Fibroblast of lung (primary cell): ENCODE results near the gene LUZP2.

ENCODE experiments used
- EZH2 ChIP-seq: IDR thresholded peaks from 2 replicates; pipeline ENCODE4 v1.5.1; 2012; ENCODE audit warnings: low read length, control low read depth, mild to moderate bottlenecking; ENCODE audit errors: missing control alignments
- TF ChIP-seq, protein P1 (sequence below), 2 donors: IDR thresholded peaks in 1 of 2; conservative IDR thresholded peaks in 1 of 2; 1 replicate in 1 of 2; 2 replicates in 1 of 2; pipeline ENCODE4 v1.5.1; 2011 to 2012; ENCODE audit warnings: low read length in 2 of 2, control low read depth in 1 of 2, inconsistent platforms in 1 of 2, low read depth in 1 of 2, mild to moderate bottlenecking in 1 of 2

GRCh38 chr11:25057861-25058260 lies 561.0 kb downstream of the LUZP2 start:
- TF ChIP-seq, protein P1, sequence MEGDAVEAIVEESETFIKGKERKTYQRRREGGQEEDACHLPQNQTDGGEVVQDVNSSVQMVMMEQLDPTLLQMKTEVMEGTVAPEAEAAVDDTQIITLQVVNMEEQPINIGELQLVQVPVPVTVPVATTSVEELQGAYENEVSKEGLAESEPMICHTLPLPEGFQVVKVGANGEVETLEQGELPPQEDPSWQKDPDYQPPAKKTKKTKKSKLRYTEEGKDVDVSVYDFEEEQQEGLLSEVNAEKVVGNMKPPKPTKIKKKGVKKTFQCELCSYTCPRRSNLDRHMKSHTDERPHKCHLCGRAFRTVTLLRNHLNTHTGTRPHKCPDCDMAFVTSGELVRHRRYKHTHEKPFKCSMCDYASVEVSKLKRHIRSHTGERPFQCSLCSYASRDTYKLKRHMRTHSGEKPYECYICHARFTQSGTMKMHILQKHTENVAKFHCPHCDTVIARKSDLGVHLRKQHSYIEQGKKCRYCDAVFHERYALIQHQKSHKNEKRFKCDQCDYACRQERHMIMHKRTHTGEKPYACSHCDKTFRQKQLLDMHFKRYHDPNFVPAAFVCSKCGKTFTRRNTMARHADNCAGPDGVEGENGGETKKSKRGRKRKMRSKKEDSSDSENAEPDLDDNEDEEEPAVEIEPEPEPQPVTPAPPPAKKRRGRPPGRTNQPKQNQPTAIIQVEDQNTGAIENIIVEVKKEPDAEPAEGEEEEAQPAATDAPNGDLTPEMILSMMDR (conservative IDR thresholded peaks at IDR 0.05 in 1 of 2, IDR thresholded peaks at IDR 0.05 in 1 of 2; ENCODE audit: low read depth in 1 of 2, low read length in 2 of 2), result no peak
- TF ChIP-seq EZH2, result no peak
